Right kidney (tissue), 1 donor: Measurements from ENCODE around the gene MLN.

Experiments used
- DNase-seq: peaks from one replicate; pipeline ENCODE4 v3.0.0-alpha.2; 2016

The MLN gene

DNA sequence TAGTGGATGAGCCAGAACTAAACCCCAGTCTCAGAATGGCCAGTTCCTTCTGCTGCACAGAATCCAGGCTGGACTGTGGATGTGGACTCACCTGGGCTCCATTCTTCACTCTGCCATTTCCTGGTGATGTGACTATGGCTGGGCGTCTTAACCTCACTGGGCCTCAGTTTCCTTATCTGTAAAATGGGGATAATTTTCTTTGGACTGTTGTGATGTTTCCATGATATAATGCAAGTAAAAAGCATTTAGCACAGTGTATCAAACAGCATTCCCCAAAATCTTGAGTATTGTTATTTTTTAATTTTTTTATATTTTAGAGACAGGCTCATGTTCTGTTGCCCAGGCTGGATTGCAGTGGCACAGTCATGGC is 51.2 kb downstream of the MLN start:
- no peak for DNase-seq

- DNase-seq, result no peak
These were observed 51.8 kb downstream of the MLN start for GRCh38 chr6:33751771-33752645.

- DNase-seq, result no peak
These were observed 53.4 kb downstream of the MLN start for GRCh38 chr6:33750244-33750991.

GRCh38 chr6:33749401-33749800 is 54.4 kb downstream of the MLN start:
- DNase-seq, result no peak

DNA sequence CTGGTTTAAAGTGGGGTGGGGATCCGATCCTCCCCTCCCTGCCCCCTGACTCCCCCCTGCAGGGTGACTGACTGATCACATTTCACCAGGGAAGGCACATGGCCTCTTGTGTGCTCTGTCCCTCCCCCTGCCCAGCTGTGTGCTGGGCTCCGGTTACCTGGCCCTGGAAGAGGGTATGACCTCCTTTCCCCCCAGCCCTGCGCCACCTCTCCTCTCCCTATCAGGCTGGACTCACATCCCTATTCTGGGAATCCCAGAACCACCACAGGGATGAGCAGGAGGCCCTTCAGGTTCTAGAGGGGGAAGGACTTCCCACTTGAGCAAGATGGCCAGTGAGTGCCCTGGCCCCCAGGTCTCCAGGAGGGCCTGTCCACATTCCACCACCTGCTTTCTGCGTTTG is 55.0 kb downstream of the MLN start:
- no peak for DNase-seq

DNA sequence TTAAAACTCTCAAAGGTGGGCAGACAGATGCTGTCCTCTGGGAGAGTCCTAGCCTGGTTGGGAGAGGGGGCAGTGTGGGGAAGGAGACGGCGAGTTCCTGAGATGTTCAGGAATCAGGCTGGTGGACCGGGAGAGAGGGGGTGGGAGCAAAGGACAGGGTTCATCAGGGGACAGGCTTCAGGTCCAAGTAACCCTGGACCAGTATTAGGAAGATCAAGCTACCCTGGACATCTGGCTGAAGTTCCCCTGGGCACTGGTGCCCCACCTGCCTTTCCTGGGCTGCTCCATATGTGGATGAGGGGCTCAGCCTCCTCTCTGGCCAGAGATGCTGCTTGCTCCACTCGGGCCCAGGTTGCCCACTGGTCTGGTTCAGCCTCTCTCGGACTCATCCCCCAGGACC is 56.0 kb downstream of the MLN start:
- no peak for DNase-seq

GRCh38 chr6:33746651-33747100 is 57.1 kb downstream of the MLN start, which contains the start of gene IP6K3:
Gene IP6K3 (minus strand): TSS chr6:33746905. CDS start chr6:33735476, 11,429 bp downstream.
- no peak for DNase-seq

- no peak for DNase-seq
These were observed 57.7 kb downstream of the MLN start for GRCh38 chr6:33746036-33746600.

- DNase-seq, result no peak
These were observed 58.3 kb downstream of the MLN start for GRCh38 chr6:33745548-33745947.

GRCh38 chr6:33744895-33745546 is 58.8 kb downstream of the MLN start:
- no peak for DNase-seq
